ENCODE data around the gene ASB4.

ASB4 gene

DNA sequence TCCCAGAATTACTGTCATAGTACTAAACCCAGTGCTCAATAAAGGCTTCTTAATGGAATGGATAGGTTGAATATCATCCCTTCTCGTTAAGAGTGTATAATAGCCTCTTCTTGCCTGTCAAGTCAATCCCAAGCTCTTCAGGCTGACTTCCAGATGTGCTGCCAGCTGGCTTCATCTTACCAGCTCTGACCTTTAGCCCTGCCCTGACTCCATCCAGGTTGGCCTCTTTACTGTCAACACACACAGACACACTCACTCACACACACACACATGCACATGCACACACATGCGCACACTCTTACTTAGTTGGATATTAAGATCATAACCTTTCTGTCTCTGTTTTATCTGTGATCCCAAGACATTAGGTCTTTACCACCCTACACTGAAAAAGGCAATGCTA lies 49.1 kb downstream of the ASB4 start:
- H3K4me3 ChIP-seq (ENCODE audit: control insufficient read depth, low read depth, low read length), result no peak overlapping the region
- no peak for DNase-seq (ENCODE audit: low read depth)
- TF ChIP-seq, protein P1, sequence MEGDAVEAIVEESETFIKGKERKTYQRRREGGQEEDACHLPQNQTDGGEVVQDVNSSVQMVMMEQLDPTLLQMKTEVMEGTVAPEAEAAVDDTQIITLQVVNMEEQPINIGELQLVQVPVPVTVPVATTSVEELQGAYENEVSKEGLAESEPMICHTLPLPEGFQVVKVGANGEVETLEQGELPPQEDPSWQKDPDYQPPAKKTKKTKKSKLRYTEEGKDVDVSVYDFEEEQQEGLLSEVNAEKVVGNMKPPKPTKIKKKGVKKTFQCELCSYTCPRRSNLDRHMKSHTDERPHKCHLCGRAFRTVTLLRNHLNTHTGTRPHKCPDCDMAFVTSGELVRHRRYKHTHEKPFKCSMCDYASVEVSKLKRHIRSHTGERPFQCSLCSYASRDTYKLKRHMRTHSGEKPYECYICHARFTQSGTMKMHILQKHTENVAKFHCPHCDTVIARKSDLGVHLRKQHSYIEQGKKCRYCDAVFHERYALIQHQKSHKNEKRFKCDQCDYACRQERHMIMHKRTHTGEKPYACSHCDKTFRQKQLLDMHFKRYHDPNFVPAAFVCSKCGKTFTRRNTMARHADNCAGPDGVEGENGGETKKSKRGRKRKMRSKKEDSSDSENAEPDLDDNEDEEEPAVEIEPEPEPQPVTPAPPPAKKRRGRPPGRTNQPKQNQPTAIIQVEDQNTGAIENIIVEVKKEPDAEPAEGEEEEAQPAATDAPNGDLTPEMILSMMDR (IDR thresholded peaks at IDR 0.05; ENCODE audit: control insufficient read depth, insufficient read depth, low read depth, low read length, missing control alignments), result no peak

DNA sequence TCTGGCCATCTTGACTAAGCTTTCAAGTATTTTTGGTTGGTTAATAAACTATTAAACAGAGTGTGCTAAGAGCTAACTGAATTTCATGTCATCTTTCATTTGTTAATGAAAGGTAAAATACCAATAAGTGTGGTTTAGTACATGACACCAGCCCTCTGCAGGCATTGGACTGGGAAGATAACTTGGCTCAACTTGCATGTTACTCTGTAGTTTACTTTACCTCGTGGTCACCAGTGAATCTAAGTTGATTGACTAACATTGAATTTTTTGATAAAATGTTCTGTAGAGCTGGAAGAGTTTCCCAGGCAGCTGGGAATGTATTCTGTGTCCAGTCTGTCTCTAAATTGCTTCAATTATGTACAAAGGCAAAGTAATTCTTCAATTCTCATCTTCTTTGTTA lies 49.9 kb downstream of the ASB4 start:
- no peak overlapping the region for H3K4me3 ChIP-seq (ENCODE audit: control insufficient read depth, low read depth, low read length)
- DNase-seq (ENCODE audit: low read depth), result no peak
- TF ChIP-seq, protein P1 (IDR thresholded peaks at IDR 0.05; ENCODE audit: control insufficient read depth, insufficient read depth, low read depth, low read length, missing control alignments), result no peak

DNA sequence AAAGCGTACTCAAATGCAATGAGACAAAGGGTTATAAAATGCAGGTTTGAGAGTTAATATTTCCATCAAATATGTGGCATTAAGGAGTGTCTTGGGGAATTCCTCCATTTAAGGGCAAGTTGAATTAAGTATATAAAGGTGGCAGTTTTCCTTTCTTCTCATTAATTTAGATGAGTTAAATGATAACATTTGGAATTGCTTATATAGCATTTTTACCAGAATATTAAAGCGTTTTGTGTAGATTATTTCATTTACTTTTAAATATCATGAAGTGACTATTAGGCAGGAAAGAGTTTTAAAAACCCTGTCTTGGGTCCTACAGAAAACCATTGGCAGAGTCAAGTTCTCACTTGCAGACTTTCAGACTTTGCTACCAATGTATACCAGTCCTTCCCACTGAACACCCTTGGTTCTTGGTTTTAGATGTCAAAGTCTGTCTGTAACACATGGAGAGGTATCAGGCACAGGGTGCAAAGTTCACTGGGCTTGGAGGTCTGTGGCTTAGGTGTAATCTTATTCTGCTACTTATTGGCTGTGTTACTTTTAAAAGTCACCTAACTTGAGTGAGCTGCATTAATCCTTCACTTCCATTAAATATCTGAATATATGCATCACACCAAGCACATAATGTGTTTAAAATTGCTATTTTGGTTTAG lies 51.0 kb downstream of the ASB4 start:
- TF ChIP-seq, protein P1 (IDR thresholded peaks at IDR 0.05; ENCODE audit: control insufficient read depth, insufficient read depth, low read depth, low read length, missing control alignments), result no peak
- DNase-seq (ENCODE audit: low read depth), result no peak
- H3K4me3 ChIP-seq (ENCODE audit: control insufficient read depth, low read depth, low read length), result no peak overlapping the region

DNA sequence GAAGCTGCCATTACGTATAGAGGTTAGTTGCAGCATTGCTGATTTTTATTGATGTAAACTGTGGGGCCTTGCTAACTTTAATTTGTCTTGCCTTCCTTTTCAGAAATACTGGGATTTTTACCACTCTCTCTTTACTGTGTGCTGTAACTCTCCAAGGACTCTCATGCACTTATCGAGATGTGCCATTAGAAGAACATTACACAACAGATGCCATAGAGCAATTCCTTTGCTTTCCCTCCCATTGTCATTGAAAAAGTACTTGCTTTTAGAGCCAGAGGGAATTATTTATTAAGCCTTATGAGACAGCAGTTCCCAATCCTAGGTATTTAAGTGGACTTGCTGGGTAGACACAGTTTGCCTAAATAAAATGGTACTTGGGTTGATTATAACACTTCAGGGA lies 51.7 kb downstream of the ASB4 start:
- no peak overlapping the region for H3K4me3 ChIP-seq (ENCODE audit: control insufficient read depth, low read depth, low read length)
- TF ChIP-seq, protein P1 (IDR thresholded peaks at IDR 0.05; ENCODE audit: control insufficient read depth, insufficient read depth, low read depth, low read length, missing control alignments), result no peak
- no peak for DNase-seq (ENCODE audit: low read depth)

DNA sequence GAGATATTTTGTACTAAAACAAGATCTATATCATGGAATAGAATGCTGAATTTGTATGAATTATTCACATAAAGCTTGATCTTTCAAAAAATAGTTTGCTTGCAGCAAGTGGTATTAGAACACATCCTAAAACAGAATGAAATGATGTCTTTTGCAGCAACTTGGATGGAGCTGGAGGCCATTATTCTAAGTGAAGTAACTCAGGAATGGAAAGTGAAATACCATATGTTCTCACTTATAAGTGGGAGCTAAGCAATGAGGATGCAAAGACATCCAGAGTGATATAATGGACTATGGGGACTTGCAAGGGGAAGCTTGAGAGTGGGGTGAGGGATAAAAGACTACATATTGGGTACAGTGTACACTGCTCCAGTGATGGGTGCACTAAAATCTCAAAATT lies 53.7 kb downstream of the ASB4 start:
- no peak for DNase-seq (ENCODE audit: low read depth)
- H3K4me3 ChIP-seq (ENCODE audit: control insufficient read depth, low read depth, low read length), result no peak overlapping the region
- TF ChIP-seq, protein P1 (IDR thresholded peaks at IDR 0.05; ENCODE audit: control insufficient read depth, insufficient read depth, low read depth, low read length, missing control alignments), result no peak

DNA sequence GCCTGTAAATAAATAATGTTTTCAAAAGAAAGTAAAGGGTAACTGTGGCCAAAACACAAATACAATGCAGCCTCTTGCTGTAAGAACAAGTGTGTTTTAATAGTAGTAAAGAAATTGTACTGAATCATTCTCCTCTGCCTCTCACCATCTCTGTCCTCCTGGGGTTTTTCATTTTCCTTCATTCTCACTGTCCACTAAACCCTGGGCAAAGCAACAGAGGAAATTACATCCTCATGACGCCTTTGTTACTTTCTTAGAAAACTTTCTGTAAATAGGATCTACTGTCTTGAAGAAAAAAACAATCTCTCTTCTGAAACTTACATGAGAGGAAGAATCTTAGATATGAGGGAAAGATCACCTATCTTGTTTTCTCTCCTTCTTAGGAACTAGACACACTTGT lies 54.6 kb downstream of the ASB4 start:
- no peak for DNase-seq (ENCODE audit: low read depth)
- TF ChIP-seq, protein P1 (IDR thresholded peaks at IDR 0.05; ENCODE audit: control insufficient read depth, insufficient read depth, low read depth, low read length, missing control alignments), result no peak
- H3K4me3 ChIP-seq (ENCODE audit: control insufficient read depth, low read depth, low read length), result no peak overlapping the region

Data from AG09309 (cell line).